Activated CD8-positive, alpha-beta memory T cell treated with anti-CD3 and anti-CD28 coated beads for 24 hours (primary cell): ENCODE measurements around the gene IL17RA.
"Not testable (repeated sequence)": the region's sequence is repeated elsewhere in the genome, so short reads cannot be mapped to it uniquely, and the experiment has no call there.

Experiments
- DNase-seq: peaks from one replicate; pipeline ENCODE4 v3.0.0-alpha.2; 2020

Gene IL17RA

GRCh38 chr22:17120711-17121232 lies 36.0 kb downstream of the IL17RA start:
- no peak for DNase-seq

DNA sequence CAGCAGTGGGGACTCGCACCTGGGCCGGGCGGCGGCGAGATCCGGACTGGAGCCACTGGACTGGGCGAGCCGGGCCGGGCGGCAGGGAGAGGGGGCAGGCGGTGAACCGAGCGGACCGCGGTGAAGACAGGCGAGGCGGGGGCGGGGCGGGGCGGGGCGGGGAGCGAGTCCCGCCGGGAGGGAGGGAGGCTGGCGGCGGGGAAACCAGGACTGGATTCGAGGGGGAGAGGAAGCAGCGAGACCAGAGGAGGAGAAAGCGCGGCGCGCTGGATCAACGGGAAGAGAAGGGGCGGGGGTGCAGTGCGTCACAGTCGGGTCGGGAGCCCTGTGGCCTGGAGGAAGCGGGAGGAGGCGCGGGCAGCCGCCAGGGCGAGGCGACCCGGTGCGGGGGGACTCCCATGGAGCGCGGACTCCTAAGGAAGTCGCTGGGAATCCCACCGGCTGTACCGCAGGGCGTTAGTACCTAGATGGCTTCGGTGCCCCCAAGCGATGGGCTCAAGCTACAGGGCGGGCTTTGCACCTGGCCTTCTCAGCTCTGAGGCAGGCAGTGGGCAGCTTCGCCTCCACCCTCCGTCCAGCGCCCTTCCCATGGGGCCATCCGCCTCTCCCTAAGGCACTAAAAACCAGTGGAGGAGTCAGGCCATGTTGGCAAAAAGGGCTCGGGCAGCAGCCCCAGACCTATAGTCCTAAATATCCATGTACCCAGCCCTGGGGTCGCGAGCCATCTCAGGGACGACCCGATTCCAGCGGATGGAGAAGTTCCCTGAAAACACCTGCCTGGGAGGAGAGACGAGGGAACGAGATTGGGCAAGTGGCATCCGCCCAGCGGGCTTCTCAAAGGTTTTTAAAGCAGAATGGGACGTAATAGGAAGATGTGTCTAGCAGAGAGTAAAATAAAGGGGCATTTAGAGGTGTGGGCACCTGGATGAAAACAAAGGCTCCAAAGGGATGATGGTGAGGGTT lies 36.7 kb downstream of the IL17RA start, which contains the start of gene TMEM121B:
Gene TMEM121B, minus strand, starts transcription at position 128 of the 963 bp plus-strand sequence. CDS start 233 bp downstream, outside the sequence.
- DNase-seq: no peak

DNA sequence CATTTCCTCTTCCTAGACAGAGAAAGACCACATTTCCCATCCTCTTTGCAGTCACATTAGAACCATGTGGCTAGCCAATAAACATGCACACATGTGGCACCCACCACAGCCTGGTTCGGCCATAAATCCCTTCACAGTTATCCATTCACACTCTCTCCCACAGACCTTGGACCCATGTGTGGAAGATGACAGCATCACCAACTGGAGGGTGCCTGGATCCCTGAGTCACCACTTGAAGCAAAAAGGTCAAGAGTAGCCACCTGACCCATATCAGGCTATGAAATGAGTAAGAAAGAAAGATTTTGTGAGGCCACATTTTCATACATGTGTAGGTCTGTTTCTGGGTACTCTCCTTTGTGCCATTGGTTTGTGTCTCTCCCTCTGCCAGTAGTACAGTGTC lies 45.4 kb downstream of the IL17RA start:
- DNase-seq: no peak

- DNase-seq: no peak
These were observed 46.9 kb downstream of the IL17RA start for GRCh38 chr22:17131686-17132085.

- no peak for DNase-seq
These were observed 47.3 kb downstream of the IL17RA start for GRCh38 chr22:17132112-17132511.

DNA sequence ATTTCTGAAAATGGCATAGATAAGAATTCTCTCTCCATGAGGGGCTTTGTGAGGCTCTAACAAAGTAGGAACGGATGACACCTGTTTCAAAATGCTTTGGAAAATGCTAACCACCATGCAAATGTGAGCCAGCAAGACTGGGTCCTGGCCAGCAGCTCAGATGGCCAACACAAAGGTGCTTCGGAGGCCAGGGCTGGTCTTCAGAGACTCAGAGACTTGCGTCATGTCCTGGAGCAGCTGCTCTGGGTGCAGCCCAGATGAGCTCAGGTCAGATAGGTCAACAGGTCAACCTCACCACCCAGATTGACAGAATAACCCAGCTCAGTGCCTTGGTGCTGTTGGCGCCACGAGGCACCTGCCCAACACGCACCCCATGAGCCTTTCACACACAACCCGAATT lies 48.3 kb downstream of the IL17RA start:
- no peak for DNase-seq

DNA sequence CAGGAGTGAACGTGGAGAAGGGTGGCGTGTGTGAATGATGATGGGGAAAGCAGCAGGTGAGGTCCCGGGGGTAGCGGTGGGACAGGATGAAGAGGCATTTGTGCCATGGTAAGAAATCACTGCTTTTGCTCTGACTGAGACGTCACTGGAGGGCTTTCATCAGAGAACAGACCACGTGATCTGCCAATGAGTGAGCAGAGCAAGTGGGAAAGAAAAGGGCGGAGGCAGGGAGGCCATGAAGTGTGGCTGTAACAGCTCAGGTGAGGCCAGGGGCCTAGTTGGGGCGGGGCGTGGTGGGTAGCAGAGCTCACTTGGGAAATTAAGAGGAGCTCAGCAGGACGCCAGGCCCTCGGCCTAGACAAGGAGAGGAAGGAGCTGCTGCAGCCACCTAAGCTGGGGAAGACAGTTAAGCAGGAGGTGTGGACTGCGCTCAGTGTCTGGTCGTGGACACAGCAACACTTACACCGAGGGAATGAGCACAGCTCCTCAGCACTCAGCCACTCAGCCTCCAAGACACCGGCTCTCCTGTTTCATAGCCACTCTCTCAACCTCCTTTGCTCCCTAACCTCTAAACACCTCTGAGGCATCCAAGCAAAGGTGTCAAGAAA lies 50.5 kb downstream of the IL17RA start:
- no peak for DNase-seq

DNA sequence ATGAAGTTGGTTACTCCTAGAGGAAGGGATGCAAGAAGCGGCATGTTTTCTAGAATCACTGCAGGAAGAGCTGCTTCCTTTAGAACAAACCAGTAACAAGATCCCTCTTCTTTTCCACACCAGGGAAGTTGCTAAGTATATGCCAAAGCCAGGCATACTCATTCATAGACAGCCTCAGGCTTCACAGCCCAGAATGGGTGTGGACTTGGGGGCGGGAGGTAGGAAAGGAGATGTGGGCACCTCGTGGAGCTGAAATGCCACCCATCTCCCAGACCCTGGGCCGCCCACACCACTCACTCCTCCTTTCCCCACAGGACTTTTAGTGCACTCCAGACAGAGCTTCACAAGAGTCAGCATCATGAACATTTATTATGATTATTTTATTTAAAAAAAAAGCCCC lies 52.4 kb downstream of the IL17RA start:
- no peak for DNase-seq

DNA sequence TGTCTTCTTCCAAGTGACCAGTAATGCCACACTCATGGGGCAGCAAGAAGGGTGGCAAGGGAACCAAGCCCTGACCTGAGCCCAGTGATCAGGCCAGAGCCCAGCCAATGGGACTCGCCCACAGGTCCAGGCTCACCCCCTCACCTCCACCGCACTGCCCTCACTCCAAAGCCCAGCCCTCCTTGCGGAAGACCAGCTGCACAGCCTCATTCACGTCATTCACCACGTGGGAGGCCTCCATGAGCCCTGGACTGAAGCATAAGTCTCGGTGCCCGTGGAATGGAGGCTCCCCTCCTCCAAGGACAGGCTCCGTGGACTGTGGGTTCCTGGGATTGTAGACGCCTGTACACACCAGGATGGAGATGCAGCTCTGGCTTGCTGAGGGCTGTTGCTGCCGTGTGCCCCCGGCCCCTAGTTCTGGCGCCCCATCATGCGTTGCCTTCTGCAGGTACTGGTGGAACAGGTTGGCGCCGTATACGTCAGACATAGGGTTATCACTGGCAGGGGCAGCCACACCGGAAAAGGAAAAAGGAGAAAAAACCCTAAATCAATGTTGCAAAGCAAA lies 53.1 kb downstream of the IL17RA start:
- DNase-seq: no peak

GRCh38 chr22:17138513-17138912 lies 53.7 kb downstream of the IL17RA start:
- no peak for DNase-seq

DNA sequence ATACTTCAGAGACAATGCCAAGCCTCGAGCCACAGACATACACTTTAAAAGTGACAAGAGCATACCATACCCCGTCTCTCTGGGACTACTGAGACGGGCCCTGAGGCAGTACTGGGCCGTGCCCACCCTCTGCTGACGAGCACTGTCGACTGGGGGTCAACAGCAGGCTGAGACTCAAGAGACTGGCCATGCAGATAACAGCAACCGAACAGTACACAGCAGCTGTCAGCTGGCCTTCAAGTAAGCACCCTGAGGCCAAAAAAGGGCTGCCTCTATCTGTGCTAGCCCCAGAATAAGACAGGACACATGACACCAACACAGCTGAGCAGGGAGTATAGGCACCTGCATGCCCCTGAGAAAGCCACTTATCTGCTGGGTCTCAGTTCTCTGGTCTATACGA lies 55.2 kb downstream of the IL17RA start:
- no peak for DNase-seq

GRCh38 chr22:17140826-17141766 lies 56.3 kb downstream of the IL17RA start:
- no peak for DNase-seq

DNA sequence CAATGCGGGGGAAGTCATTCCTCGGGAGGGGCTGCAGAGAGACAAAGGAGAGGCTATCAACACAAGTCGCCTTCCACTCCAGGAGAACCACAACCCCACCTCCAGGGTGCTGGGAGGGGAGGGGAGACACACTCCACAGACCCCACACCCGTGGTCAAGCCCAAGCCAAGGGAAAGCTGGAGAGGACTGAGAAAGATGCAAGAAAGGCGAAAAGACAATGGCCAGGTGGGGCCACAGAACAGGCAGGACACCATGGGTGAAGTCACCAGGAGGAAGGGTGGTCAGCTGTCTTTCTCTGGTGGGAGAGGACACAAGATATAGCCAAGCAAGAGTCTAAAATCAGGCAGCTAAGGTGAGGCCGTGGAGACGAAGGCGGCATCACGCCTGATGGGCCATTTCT lies 58.3 kb downstream of the IL17RA start:
- DNase-seq: no peak

DNA sequence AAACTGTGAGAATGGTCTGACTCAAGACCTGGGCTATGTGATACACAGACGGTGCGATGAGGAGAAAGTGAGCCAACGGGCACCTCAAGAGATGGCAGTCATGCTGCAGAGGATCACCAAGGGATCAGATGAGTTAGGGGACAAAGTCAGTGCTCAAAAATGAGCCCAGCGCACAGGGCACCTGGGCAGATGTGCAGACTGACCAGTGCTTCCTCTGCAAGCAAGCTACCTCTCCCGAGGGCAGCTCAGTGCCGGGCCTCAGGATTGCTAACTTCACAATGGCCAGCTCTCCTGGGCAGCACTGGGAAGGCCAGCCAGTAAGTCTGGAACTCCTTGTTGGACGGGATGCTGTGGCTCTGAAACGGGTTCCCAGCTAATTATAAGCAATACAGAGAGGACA lies 59.0 kb downstream of the IL17RA start:
- no peak for DNase-seq

DNA sequence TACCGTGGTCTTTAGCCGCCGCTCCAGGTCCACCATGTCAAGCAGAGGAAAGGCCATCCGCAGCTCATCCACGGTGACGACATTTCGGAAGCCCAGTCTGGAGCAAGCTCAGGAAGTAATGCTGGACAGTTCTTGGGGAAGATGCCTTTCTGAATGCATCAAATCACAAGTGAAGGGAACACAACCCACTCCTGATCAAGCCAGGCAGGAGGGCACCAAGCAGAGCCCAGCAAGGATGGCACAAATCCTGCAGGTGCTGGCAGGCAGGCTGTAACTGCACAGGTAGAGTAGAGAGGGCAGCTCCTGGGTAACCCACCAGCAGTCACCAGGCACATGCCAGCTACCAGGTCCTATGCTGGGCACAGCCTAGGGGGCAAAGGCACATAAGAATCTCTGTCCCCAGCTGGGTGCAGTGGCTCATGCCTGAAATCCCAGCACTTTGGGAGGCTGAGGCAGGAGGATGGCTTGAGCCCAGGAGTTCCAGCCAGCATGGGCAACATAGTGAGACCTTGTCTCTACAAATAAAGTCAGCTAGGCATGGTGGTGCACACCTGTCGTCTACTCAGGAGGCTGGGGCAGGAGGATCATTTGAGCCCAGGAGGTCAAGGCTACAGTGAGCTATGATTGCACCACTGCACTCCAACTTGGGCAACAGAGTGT lies 60.4 kb downstream of the IL17RA start:
- no peak for DNase-seq

- DNase-seq: not testable (repeated sequence)
These were observed 62.7 kb downstream of the IL17RA start for GRCh38 chr22:17147458-17147857.

GRCh38 chr22:17149076-17149815 lies 64.4 kb downstream of the IL17RA start:
- DNase-seq: no peak

DNA sequence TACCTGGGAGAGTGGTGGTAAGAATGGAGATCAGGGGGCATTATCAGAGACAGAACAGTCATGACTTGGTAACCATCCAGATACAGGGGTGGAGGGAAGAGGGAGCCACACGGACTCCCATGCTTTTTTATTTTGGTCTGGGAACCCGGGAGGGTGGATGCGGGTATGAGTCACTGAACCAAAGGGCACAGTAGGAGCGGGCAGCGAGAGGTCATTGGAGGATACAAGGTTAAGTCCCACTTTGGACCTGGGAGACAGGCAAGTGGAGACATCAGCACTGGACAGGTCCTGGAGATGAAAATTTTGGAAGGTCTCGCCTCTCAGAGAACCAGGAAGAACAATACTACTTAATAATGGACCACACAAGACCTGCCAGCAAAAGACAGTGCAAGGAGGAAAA lies 67.5 kb downstream of the IL17RA start:
- DNase-seq: no peak

- no peak for DNase-seq
These were observed 68.2 kb downstream of the IL17RA start for GRCh38 chr22:17152971-17153370.

GRCh38 chr22:17155941-17156340 lies 71.1 kb downstream of the IL17RA start:
- DNase-seq: no peak

DNA sequence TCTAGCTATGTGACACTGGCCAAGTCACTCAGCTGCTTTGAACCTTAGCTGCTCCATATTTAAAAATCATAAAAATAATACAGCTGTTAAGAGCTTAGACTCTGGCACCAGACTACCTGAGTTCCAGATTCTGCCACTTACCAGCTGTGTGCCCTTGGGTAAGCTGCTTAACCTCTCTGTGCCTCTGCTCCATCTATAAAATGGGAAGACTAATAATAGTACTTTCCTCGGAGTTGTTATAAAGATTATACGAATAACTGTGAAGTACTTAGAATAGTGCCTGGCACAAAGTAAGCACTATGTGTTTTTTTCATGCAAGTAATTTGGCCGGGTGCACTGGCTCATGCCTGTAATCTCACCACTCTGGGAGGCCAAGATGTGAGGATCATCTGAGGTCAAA lies 72.9 kb downstream of the IL17RA start:
- no peak for DNase-seq
